Vagina (tissue), 2 donors: ENCODE results near the gene KCNK2. TPM values are rescaled to one million over a fixed set of nuclear protein-coding genes. Genes with fewer than 3 reads are reported as not detected.

Experiments
- DNase-seq, 2 donors: peaks; one replicate each; pipeline ENCODE4 v3.0.0-alpha.2; 2017; ENCODE audit errors: extremely low spot score in 2 of 2
- H3K27ac ChIP-seq: fragments of 200-600 bp; sonication (generic); one replicate; pipeline ENCODE4 v1.5.1; 2019
- H3K27me3 ChIP-seq: fragments of 200-600 bp; sonication (generic); one replicate; pipeline ENCODE4 v1.5.1; 2019
- H3K36me3 ChIP-seq, 2 donors: fragments of 200-600 bp; sonication (generic); one replicate each; pipeline ENCODE4 v1.5.1; 2017 to 2019
- H3K4me1 ChIP-seq: fragments of 200-600 bp; sonication (generic); one replicate; pipeline ENCODE4 v1.5.1; 2019
- H3K4me3 ChIP-seq, 2 donors: fragments of 200-600 bp; sonication (generic); 1 replicate in 1 of 2; 2 replicates in 1 of 2; pipeline ENCODE4 v1.5.1; 2016 to 2019
- H3K9me3 ChIP-seq: fragments of 200-600 bp; sonication (generic); one replicate; pipeline ENCODE4 v1.5.1; 2019
- POLR2A ChIP-seq, 2 donors: fragments of 450-650 bp; IDR thresholded peaks; one replicate each; pipeline ENCODE4 v1.6.1; 2017; ENCODE audit warnings: antibody characterized with exemption in 2 of 2, mild to moderate bottlenecking in 2 of 2, moderate library complexity in 2 of 2
- POLR2AphosphoS5 ChIP-seq, 2 donors: sonication (generic); formaldehyde crosslinking; IDR thresholded peaks; one replicate each; pipeline ENCODE4 v1.9.0; 2017; ENCODE audit warnings: antibody characterized with exemption in 2 of 2, mild to moderate bottlenecking in 2 of 2, low read depth in 1 of 2; ENCODE audit not compliant: insufficient read depth in 1 of 2
- intact Hi-C: fragments of 100-400 bp; cut with DNase I; formaldehyde crosslinking; loops from one replicate; pipeline ENCODE4 v1.15.1; 2023
- total RNA-seq: library from RNA; depleted of rRNA; stranded (reverse); fragments of >200 nt; gene quantifications from one replicate; pipeline ENCODE4 v1.2.3, GENCODE V29; 2016
- TF ChIP-seq, protein P1 (sequence below), 3 experiments: fragments of 450-650 bp in 2 of 3; fragments of 200-600 bp in 1 of 3; sonication (generic) in 1 of 3; IDR thresholded peaks; one replicate each; pipeline ENCODE4 v1.5.1; 2017 to 2019; ENCODE audit warnings: antibody characterized with exemption in 3 of 3, mild to moderate bottlenecking in 2 of 3, moderate library complexity in 2 of 3

The KCNK2 gene
- total RNA-seq, 1 donor from 2014 or later: 2.5 TPM

DNA sequence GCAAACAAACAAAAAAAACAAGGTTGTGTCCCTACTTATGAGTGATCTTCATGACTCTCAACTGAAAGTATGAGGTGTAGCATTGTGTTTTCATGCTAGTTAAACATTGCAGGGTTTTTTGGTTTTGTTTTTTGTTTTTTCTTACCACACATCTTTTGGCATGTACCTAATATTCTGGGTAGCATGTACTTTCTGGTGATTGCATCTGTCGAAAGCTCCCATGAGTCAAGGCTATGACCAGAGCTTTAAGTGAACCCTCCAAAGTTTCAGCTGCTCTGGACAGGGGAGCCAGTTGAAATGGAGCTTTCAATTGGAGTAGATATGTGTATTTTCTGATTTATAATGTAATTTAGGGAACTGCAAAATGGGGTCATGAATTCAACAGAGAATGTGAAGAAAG is 115.5 kb downstream of the KCNK2 start:
- no peaks in the 10 kb centered on the region for H3K27me3 ChIP-seq
- H3K9me3 ChIP-seq: no peaks in the 10 kb centered on the region
- H3K4me1 ChIP-seq: no peaks in the 10 kb centered on the region
- TF ChIP-seq POLR2A (IDR thresholded peaks at IDR 0.05): no peak
- TF ChIP-seq, protein P1, sequence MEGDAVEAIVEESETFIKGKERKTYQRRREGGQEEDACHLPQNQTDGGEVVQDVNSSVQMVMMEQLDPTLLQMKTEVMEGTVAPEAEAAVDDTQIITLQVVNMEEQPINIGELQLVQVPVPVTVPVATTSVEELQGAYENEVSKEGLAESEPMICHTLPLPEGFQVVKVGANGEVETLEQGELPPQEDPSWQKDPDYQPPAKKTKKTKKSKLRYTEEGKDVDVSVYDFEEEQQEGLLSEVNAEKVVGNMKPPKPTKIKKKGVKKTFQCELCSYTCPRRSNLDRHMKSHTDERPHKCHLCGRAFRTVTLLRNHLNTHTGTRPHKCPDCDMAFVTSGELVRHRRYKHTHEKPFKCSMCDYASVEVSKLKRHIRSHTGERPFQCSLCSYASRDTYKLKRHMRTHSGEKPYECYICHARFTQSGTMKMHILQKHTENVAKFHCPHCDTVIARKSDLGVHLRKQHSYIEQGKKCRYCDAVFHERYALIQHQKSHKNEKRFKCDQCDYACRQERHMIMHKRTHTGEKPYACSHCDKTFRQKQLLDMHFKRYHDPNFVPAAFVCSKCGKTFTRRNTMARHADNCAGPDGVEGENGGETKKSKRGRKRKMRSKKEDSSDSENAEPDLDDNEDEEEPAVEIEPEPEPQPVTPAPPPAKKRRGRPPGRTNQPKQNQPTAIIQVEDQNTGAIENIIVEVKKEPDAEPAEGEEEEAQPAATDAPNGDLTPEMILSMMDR (IDR thresholded peaks at IDR 0.05): no peak
- no peak for TF ChIP-seq POLR2AphosphoS5 (IDR thresholded peaks at IDR 0.05; ENCODE audit: insufficient read depth in 1 of 2, low read depth in 1 of 2)
- no peaks in the 10 kb centered on the region for H3K36me3 ChIP-seq
- intact Hi-C loops: no loop called here
- H3K27ac ChIP-seq: no peak overlapping the region
- no peak for DNase-seq
- H3K4me3 ChIP-seq: no peak overlapping the region

DNA sequence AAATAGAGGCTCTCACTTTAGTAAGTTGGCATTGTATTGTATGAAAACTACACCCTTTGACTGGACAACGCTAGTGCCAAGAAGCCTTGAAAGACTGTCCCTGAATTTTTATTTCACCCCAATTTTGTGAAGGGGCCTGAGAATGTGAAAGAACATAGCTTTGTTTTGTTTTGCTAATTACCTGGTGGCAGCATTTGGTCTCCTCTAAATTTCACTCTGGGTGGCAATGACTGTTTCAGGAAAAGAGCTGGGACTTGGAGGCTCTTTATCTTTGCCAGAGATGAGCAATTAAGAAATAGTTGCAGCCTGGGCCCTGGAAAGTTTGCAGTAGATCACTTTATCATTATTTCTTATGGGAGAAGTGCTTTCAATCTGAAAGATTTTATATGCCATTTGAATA is 117.6 kb downstream of the KCNK2 start:
- TF ChIP-seq POLR2A (IDR thresholded peaks at IDR 0.05) (no peak), POLR2AphosphoS5 (IDR thresholded peaks at IDR 0.05; ENCODE audit: insufficient read depth in 1 of 2, low read depth in 1 of 2) (no peak)
- TF ChIP-seq, protein P1 (IDR thresholded peaks at IDR 0.05): no peak
- Histone ChIP-seq H3K4me3 (no peak overlapping the region), H3K4me1 (no peaks in the 10 kb centered on the region), H3K36me3 (no peaks in the 10 kb centered on the region), H3K27ac (no peak overlapping the region), H3K27me3 (no peaks in the 10 kb centered on the region), H3K9me3 (no peaks in the 10 kb centered on the region)
- DNase-seq: no peak
- intact Hi-C loops: no loop called here

DNA sequence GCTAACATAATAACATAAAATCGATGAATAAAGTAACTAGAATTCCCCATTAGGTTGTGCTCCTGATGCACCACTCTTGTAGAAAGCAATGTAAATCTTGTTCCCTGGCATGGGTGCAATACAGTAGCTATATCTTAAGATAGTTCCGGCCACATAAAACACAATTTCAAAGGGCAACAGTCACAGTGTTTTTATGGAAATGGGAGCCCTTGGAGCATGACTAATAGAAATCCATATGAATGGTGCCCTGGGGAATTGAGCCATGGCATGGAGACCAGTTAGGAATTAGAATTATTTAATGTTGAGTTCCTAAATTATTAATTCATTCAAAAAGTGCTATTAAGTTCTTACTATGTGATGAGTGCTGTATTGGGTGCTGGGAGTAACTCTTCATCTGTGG is 118.7 kb downstream of the KCNK2 start:
- TF ChIP-seq, protein P1 (IDR thresholded peaks at IDR 0.05): no peak
- TF ChIP-seq POLR2AphosphoS5 (IDR thresholded peaks at IDR 0.05; ENCODE audit: insufficient read depth in 1 of 2, low read depth in 1 of 2): no peak
- no peak for TF ChIP-seq POLR2A (IDR thresholded peaks at IDR 0.05)
- Histone ChIP-seq H3K36me3 (no peaks in the 10 kb centered on the region), H3K27ac (no peak overlapping the region), H3K4me3 (no peak overlapping the region), H3K9me3 (no peaks in the 10 kb centered on the region), H3K4me1 (no peaks in the 10 kb centered on the region), H3K27me3 (no peaks in the 10 kb centered on the region)
- intact Hi-C loops: no loop called here
- no peak for DNase-seq

DNA sequence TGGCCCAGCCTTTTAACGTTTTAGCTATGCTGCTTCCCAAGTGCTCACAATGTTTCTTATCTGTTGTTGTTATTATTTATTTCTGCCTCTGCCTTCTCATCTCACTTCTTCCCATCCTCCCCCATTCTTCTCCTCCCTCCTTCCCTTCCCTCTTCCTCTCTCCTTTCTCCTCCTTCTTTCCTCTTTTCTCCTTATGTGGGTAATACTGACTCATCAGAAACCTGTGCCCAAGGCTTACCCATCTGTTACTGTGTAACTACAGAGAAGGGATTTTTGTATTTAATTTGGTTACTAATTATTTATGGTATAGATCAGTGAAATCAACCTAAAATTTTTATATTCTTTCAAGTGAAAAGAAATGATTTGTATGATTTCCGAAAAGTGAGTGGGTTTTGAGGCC is 120.3 kb downstream of the KCNK2 start:
- intact Hi-C loops: no loop called here
- no peaks in the 10 kb centered on the region for H3K4me1 ChIP-seq
- no peaks in the 10 kb centered on the region for H3K9me3 ChIP-seq
- H3K36me3 ChIP-seq: no peaks in the 10 kb centered on the region
- no peak overlapping the region for H3K4me3 ChIP-seq
- H3K27me3 ChIP-seq: no peaks in the 10 kb centered on the region
- no peak overlapping the region for H3K27ac ChIP-seq
- DNase-seq: no peak
- TF ChIP-seq, protein P1 (IDR thresholded peaks at IDR 0.05): no peak
- TF ChIP-seq POLR2AphosphoS5 (IDR thresholded peaks at IDR 0.05; ENCODE audit: insufficient read depth in 1 of 2, low read depth in 1 of 2) (no peak), POLR2A (IDR thresholded peaks at IDR 0.05) (no peak)

DNA sequence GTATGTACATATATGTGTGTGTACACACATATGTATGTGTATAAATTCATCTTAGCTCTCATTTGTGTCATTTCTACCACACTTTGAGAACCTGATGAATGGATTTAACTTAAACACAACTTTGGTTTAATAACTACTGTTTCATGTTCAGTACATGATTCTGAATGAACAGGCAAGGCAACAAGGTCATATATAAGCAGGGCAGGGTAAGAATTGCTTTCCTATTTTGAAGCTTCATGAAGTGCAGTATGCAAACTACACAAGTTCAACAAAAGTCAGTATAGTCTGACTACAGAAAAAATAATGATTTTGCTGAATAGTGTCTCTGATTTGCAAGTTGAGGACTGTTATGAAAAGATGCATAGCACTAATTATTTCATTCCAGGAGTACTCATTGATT is 127.6 kb downstream of the KCNK2 start:
- intact Hi-C loops: no loop called here
- H3K4me1 ChIP-seq: no peaks in the 10 kb centered on the region
- no peak for DNase-seq
- H3K4me3 ChIP-seq: no peak overlapping the region
- H3K9me3 ChIP-seq: no peaks in the 10 kb centered on the region
- no peaks in the 10 kb centered on the region for H3K27me3 ChIP-seq
- no peaks in the 10 kb centered on the region for H3K36me3 ChIP-seq
- no peak overlapping the region for H3K27ac ChIP-seq
- TF ChIP-seq POLR2A (IDR thresholded peaks at IDR 0.05) (no peak), POLR2AphosphoS5 (IDR thresholded peaks at IDR 0.05; ENCODE audit: insufficient read depth in 1 of 2, low read depth in 1 of 2) (no peak)
- TF ChIP-seq, protein P1 (IDR thresholded peaks at IDR 0.05): no peak
